ENCODE measurements around the gene COG6. TPM values are rescaled to one million over a fixed set of nuclear protein-coding genes. Genes with fewer than 3 reads are reported as not detected.

The COG6 gene
- total and polyA plus RNA-seq, 2 of the 4 experiments (the other 2 are of a cell fraction) = 22.8 to 37.5 TPM

DNA sequence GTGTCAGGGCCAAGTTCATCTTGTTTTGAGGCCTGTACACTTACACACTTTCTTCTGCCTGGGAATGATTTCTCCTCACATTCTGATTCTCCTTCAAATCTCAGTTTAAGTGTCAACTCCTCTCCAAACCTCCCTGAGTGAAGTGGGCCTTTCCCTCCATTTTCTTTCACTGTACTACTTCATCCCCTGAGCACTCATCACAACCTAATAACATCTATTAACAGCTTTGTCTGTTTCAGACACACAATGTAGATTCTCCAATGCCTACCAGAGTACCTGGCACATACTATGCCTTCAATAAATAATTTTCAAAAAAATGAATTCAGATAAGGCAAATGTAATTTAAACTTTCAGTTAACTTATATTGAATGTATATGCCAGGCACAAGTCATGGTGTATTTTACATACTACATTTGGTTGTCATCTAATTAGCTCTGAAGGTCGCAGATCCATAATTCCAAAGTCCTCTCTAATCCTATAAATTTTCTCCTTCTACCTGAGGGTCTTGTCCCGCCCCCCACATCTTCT is 357 bp upstream of the COG6 start:
- no peak overlapping the region for H2AK5ac ChIP-seq (ENCODE audit: low read depth, low read length)
- dilution Hi-C loops (cut with HindIII; ENCODE audit: low sequenced_read_pairs, unreplicated experiment) = no loop called here
- H3K9me3 ChIP-seq (ENCODE audit: control insufficient read depth, insufficient read depth, low read length) = no peaks in the 10 kb centered on the region
- ChIA-PET CTCF (no interaction called here), POLR2A (ENCODE audit: unreplicated experiment) (no interaction called here)
- no peak overlapping the region for H3K27ac ChIP-seq (ENCODE audit: insufficient read depth, low read length)
- no peaks in the 10 kb centered on the region for H3K36me3 ChIP-seq (ENCODE audit: control insufficient read depth, insufficient read depth, low read length)
- peak overlapping the region; percentile 29 for H2AK9ac ChIP-seq (replicated peaks; ENCODE audit: low read depth, low read length, poor library complexity)
- H3K9ac ChIP-seq (ENCODE audit: low read depth, low read length) = no peak overlapping the region
- no peak overlapping the region for H2BK20ac ChIP-seq (ENCODE audit: low read depth, low read length)
- peak overlapping the region; percentile 52 for H4K91ac ChIP-seq (ENCODE audit: insufficient read depth, low read depth, low read length)
- DNase-seq (no peak), ATAC-seq (ENCODE audit: low read depth) (no peak)
- peak overlapping the region; percentile 96 for H4K8ac ChIP-seq (ENCODE audit: low read depth in 2 of 2, low read length in 2 of 2)
- intact Hi-C loops (cut with micrococcal nuclease) = no loop called here
- H2BK15ac ChIP-seq (ENCODE audit: low read depth, low read length) = no peak overlapping the region
- TF ChIP-seq, protein P1, sequence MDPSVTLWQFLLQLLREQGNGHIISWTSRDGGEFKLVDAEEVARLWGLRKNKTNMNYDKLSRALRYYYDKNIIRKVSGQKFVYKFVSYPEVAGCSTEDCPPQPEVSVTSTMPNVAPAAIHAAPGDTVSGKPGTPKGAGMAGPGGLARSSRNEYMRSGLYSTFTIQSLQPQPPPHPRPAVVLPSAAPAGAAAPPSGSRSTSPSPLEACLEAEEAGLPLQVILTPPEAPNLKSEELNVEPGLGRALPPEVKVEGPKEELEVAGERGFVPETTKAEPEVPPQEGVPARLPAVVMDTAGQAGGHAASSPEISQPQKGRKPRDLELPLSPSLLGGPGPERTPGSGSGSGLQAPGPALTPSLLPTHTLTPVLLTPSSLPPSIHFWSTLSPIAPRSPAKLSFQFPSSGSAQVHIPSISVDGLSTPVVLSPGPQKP (IDR thresholded peaks at IDR 0.05; ENCODE audit: borderline replicate concordance, low read depth, low read length) = no peak
- TF ChIP-seq MAZ (IDR thresholded peaks at IDR 0.05; ENCODE audit: borderline replicate concordance, low read depth, low read length) (no peak), RCOR1 (IDR thresholded peaks at IDR 0.05; ENCODE audit: insufficient replicate concordance, low read length) (no peak), MXI1 (IDR thresholded peaks at IDR 0.05; ENCODE audit: borderline replicate concordance, low read depth, low read length) (no peak), SMC3 (IDR thresholded peaks at IDR 0.05; ENCODE audit: low read depth, low read length) (no peak), RFX5 (IDR thresholded peaks at IDR 0.05; ENCODE audit: low read depth, low read length) (no peak), MAFK (IDR thresholded peaks at IDR 0.05; ENCODE audit: low read depth, low read length) (no peak), NFE2L2 (IDR thresholded peaks at IDR 0.05; ENCODE audit: low read depth, low read length) (no peak), CEBPB (IDR thresholded peaks at IDR 0.05; ENCODE audit: low read depth, low read length) (no peak), CHD1 (IDR thresholded peaks at IDR 0.05; ENCODE audit: low read depth, low read length) (no peak), RAD21 (IDR thresholded peaks at IDR 0.05; ENCODE audit: low read length) (no peak)
- TF ChIP-seq, protein P2, sequence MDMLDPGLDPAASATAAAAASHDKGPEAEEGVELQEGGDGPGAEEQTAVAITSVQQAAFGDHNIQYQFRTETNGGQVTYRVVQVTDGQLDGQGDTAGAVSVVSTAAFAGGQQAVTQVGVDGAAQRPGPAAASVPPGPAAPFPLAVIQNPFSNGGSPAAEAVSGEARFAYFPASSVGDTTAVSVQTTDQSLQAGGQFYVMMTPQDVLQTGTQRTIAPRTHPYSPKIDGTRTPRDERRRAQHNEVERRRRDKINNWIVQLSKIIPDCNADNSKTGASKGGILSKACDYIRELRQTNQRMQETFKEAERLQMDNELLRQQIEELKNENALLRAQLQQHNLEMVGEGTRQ (IDR thresholded peaks at IDR 0.05; ENCODE audit: low read depth, low read length) = no peak
- TF ChIP-seq, protein P3, sequence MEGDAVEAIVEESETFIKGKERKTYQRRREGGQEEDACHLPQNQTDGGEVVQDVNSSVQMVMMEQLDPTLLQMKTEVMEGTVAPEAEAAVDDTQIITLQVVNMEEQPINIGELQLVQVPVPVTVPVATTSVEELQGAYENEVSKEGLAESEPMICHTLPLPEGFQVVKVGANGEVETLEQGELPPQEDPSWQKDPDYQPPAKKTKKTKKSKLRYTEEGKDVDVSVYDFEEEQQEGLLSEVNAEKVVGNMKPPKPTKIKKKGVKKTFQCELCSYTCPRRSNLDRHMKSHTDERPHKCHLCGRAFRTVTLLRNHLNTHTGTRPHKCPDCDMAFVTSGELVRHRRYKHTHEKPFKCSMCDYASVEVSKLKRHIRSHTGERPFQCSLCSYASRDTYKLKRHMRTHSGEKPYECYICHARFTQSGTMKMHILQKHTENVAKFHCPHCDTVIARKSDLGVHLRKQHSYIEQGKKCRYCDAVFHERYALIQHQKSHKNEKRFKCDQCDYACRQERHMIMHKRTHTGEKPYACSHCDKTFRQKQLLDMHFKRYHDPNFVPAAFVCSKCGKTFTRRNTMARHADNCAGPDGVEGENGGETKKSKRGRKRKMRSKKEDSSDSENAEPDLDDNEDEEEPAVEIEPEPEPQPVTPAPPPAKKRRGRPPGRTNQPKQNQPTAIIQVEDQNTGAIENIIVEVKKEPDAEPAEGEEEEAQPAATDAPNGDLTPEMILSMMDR (conservative IDR thresholded peaks at IDR 0.05; ENCODE audit: low read depth, low read length) = no peak
- H4K20me1 ChIP-seq (ENCODE audit: insufficient read depth, low read length) = no peaks in the 10 kb centered on the region
- H3K4ac ChIP-seq (ENCODE audit: low read depth, low read length) = no peak overlapping the region
- H3K56ac ChIP-seq (ENCODE audit: extremely low read depth, insufficient read depth, low read length) = no peak overlapping the region
- H3K4me1 ChIP-seq (ENCODE audit: control insufficient read depth, insufficient read depth, low read length) = peaks cover 2% of the 10 kb centered on the region; the same call in 1 of the 2 replicates
- H3K9me1 ChIP-seq (ENCODE audit: insufficient read depth, low read length) = peaks cover 3% of the 10 kb centered on the region; the same call in 1 of the 2 replicates
- peaks cover 7 to 19% of the 10 kb centered on the region in 2 experiments; a peak in 3 of 4 replicates for H3K79me1 ChIP-seq (ENCODE audit: low read depth in 1 of 2, low read length in 2 of 2)
- no peak overlapping the region for H3K18ac ChIP-seq (ENCODE audit: low read depth, low read length)
- H2BK120ac ChIP-seq (ENCODE audit: low read depth, low read length) = no peak overlapping the region
- WGBS, 2 experiments (ENCODE audit: extremely low coverage in 2 of 2, insufficient read length in 1 of 2) = 0% methylated on average over 1 of the region's 2 CpGs; no CpG with 5 or more reads in 1 of the 2 experiments
- H2BK5ac ChIP-seq (ENCODE audit: low read depth, low read length, poor library complexity, severe bottlenecking) = peak overlapping the region; percentile 44
- BruUV-seq (replicated peaks) = no TSS peak
- no peak overlapping the region for H3K14ac ChIP-seq (replicated peaks; ENCODE audit: low read depth, low read length)
- peak overlapping the region; percentile 83 for H3K4me2 ChIP-seq (ENCODE audit: low read depth, low read length)
- H3K27me3 ChIP-seq (ENCODE audit: control insufficient read depth, insufficient read depth, low read length) = no peaks in the 10 kb centered on the region
- H4K5ac ChIP-seq (ENCODE audit: low read depth, low read length) = peak overlapping the region; percentile 71
- H3K23ac ChIP-seq (ENCODE audit: low read depth, low read length) = no peak overlapping the region
- peak overlapping the region; percentile 97 for H2AFZ ChIP-seq (replicated peaks; ENCODE audit: low read length, poor library complexity)
- H3K4me3 ChIP-seq (ENCODE audit: insufficient read depth, low read depth, low read length) = peak overlapping the region; percentile 95
- in situ Hi-C loops (cut with MboI; ENCODE audit: low sequenced_read_pairs) = no loop called here

All from IMR-90 (cell line).